T follicular helper cell (primary cell): Measurements from ENCODE around the gene PKMYT1.
A peak's percentile ranks its signal among the peaks of the same experiment; 100 is the strongest.
"Not testable (repeated sequence)": the region's sequence is repeated elsewhere in the genome, so short reads cannot be mapped to it uniquely, and the experiment has no call there.

ENCODE experiments used
- DNase-seq: peaks from one replicate; pipeline ENCODE4 v3.0.0-alpha.2; 2020; ENCODE audit warnings: low read depth

PKMYT1 gene

DNA sequence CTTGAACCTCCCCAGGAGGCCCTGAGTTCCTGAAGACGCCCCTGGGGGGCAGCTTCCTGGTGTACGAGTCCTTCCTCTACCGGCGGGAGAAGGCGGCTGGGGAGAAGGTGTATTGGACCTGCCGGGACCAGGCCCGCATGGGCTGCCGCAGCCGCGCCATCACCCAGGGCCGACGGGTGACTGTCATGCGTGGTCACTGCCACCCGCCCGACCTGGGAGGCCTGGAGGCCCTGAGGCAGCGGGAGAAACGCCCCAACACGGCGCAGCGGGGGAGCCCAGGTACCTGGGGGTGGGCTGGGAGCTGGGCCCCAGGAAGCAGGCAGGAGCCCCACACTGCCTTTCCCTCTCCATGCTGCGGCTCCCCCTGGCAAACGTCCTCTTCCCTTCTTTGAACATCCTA lies 46.5 kb downstream of the PKMYT1 start:
- no peak for DNase-seq

DNA sequence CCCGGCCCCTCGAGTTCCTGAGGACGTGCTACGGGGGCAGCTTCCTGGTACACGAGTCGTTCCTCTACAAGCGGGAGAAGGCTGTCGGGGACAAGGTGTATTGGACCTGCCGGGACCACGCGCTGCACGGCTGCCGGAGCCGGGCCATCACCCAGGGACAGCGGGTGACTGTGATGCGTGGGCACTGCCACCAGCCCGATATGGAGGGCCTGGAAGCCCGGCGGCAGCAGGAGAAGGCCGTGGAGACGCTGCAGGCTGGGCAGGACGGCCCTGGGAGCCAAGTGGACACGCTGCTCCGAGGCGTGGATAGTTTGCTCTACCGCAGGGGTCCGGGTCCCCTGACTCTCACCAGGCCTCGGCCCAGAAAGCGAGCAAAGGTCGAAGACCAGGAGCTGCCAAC lies 47.1 kb downstream of the PKMYT1 start:
- no peak for DNase-seq

DNA sequence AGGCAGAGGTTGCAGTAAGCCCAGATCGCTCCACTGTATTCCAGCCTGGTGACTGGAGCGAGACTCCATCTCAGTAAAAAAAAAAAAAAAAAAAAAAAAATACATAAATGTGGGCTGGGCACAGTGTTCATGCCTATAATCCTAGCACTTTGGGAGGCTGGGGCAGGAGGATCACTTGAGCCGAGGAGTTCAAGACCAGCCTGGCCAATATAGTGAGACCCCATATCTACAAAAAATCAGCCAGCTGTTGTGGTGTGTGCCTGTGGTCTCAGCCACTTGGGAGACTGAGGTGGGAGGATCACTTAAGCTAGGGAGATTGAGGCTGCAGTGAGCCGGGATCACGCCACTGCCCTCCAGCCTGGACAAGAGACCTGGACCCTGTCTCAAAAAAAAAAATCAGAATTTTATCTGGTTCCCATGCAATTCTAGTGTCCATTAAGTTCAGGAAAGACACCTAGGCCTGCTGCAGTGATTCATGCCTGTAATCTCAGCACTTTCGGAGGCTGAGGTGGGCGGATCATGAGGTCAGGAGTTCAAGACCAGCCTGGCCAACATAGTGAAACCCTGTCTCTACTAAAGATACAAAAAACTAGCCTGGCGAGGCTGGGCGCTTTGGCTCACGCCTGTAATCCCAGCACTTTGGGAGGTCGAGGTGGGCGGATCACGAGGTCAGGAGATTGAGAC lies 48.9 kb downstream of the PKMYT1 start:
- not testable (repeated sequence) for DNase-seq

DNA sequence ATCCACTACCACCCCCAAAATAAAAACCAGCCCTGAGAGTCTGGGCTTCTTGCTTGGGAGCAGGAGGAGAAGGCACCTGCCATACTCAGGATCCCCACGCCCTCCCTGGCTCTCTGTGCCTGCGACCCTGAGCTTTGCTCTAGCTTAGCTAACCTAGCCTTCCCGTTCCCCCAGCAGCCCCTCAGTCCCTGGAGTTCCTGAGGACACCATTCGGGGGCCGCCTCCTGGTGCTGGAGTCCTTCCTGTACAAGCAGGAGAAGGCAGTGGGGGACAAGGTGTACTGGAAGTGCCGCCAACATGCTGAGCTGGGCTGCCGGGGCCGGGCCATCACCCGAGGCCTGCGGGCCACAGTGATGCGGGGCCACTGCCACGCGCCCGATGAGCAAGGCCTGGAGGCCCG lies 50.0 kb downstream of the PKMYT1 start:
- DNase-seq: no peak

DNA sequence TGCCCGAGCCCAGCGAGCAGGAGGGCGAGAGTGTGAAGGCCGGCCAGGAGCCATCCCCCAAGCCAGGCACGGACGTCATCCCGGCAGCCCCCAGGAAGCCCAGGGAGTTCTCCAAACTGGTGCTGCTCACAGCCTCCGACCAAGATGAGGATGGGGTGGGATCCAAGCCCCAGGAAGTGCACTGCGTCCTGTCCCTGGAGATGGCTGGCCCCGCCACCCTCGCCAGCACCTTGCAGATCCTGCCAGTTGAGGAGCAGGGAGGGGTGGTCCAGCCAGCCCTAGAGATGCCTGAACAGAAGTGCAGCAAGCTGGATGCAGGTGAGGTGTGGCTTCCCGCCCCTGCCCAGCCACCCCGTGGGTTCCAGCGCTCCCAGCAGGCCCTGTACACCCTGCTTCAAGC lies 50.6 kb downstream of the PKMYT1 start:
- DNase-seq: no peak

DNA sequence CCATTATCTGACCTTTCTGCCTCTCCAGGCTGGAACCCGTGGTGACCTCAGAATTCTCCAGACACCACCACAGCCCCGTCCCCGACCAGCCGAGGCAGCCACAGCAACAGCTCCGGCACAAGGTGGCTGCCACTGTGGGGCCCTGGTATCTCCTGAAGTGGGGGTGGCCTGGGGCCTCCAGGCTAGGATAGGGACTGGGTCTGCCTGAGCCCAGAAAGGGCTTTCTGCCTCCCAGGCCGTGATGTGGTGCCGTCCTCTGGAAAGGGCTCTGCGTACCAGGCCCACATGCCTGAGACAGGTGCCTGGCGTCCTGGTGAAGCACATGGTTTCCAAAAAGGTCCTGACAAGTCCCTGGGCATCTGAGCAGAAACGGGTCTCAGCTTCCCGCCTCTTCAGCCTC lies 51.5 kb downstream of the PKMYT1 start:
- DNase-seq: no peak

DNA sequence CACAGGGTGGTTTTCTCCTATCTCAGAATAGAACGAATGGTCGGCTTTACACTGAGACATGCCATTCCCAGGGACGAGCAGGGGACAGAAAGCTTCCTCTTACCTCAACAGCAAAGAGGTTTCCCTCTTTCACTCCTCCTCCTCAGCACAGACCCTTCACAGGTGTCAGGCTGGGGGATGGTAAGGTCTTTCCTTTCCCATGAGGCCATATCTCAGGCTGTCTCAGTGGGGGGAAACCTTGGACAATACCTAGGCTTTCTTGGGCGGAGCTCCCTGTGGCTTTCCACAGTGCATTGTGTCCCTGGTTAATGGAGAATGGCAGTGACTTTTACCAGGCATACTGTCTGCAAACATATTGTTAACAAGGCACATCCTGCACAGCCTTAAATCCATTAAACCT lies 52.1 kb downstream of the PKMYT1 start:
- not testable (repeated sequence) for DNase-seq

DNA sequence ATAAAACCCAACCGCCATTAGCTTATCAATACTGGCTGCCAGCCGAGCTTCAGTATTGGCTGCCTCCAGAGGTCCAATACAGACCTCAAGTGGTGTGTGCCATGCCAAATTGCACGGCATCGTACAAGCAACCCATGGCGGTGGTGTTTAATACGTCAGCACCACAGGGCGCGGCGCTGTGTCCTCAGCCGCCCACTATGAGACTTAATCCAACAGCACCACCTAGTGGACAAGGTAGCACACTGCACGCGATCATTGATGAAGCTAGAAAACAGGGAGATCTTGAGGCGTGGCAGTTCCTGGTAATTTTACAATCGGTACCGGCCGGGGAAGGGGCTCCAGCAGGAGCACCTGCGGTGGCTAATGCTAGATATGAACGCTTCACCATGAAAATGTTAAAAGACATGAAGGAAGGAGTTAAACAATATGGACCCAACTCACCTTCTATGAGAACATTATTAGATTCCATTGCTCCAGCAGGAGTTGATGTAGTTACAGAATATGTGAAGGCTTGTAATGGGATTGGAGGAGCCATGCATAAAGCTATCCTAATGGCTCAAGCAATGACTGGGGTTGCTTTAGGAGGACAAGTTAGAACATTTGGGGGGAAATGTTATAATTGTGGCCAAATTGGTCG lies 53.1 kb downstream of the PKMYT1 start:
- DNase-seq: peak; percentile 83

DNA sequence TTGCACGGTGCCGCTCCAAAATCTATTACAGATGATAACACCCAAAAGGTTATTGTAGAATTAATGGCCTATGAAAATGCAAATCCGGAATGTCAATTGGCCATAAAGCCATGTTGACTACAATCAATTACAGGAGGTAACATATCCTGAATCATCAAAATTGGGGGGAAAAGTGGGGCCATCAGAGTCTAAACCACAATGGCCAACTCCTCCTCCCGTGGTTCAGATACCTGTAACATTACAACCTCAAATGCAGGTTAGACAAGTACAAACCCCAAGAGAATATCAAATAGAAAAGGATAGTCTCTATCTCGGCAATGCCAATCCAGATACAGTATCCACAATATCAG lies 53.6 kb downstream of the PKMYT1 start:
- DNase-seq: no peak

DNA sequence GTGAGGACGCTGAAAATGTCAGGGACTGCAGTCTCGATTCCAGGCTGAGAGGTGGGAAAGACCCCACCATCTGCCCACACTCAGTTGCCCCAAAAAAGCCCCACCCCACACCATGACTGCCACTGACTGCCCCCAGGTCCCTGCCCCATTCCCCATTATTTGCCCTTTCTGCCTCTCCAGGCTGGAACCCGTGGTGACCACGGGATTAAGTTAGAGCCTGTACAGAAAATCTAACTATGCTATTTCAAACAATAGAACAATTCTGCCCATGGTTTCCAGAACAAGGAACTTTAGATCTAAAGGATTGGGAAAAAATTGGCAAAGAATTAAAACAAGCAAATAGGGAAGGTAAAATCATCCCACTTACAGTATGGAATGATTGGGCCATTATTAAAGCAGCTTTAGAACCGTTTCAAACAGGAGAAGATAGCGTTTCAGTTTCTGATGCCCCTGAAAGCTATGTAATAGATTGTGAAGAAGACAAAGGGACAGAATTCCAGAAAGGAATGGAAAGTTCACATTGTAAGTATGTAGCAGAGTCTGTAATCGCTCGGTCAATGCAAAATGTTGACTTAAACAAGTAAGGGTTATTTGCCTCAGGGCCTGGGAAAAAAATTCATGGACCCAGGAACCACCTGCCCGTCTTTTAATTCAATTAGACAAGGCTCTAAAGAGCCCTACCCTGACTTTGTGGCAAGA lies 54.1 kb downstream of the PKMYT1 start:
- DNase-seq: no peak

DNA sequence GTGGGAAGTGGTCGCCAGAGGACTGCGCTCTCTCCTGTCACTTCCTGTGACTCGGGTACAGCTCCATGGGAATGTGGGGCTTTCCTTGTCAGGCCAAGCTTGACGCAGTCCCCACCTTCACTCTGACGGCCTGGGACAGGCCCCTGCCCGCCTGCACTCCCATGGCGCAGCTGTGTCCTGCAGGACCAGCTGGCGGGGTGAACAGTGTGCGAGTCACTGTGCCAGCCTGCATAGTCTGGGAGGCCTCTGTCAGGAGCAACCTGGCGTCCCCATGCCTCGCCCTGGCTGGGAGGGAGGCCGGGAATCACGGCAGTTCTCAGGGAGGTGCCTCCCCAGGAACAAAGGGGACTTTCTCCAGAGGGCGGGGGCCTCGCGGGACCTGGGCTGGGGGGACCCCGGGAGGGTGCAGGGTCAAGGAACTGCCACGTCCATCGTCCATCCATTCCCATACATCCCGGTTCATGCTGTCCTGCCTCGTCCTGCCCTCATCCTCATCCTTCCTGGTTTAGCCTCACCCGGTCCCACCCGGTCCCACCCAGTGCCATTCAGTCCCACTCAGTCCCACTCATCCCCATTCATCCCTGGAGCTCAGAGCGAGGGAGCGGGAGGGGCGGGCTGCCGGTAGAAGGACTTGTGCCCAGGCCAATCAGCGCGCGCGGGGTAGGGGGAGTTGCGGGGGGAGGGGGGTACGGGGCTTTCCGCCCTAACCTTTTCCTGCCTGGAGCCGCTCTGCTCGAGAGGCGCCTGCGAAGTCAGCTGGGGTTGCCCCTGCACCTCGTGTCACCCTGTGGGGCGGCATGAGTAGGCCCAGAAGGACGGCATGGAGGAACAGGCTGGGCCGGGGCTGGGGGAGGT lies 55.1 kb downstream of the PKMYT1 start:
- no peak for DNase-seq

DNA sequence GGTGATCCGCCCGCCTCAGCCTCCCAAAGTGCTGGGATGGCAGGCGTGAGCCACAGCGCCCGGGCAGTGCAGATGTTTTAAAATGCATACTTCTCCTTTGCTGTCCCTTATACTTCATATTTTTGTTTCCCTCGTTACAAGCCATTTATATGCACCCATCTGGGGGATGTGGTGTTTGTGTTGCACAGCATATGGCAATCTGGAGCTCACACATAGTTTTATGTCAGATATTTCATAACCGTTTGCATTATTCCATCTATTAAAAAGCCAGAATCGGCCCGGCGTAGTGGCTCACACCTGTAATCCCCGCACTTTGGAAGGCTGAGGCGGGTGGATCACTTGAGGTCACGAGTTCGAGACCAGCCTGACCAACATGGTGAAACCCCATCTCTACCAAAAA lies 56.8 kb downstream of the PKMYT1 start:
- no peak for DNase-seq
